NB4 (cell line): ENCODE data around the gene KIAA1549.

ENCODE experiments used
- CTCF ChIP-seq: IDR thresholded peaks from one replicate; pipeline ENCODE4 v1.5.1; 2012; ENCODE audit warnings: low read depth, low read length
- POLR2A ChIP-seq: IDR thresholded peaks from 2 replicates; pipeline ENCODE4 v1.6.1; 2011; ENCODE audit warnings: mild to moderate bottlenecking; ENCODE audit not compliant: insufficient read length; ENCODE audit errors: extremely low read depth

- TF ChIP-seq CTCF (no peak), POLR2A (no peak)
Observed at GRCh38 chr7:138871814-138872090, 109.4 kb downstream of the KIAA1549 start.
